GM21737 (cell line): ENCODE measurements around the gene TBC1D1.

ENCODE experiments used
- ATAC-seq: cut with Tn5 transposase; IDR thresholded peaks from one replicate; pipeline ENCODE4 v1.9.1; 2021; ENCODE audit warnings: mild to moderate bottlenecking, moderate library complexity; ENCODE audit not compliant: unreplicated experiment

The TBC1D1 gene

GRCh38 chr4:37989398-37990260 lies 98.7 kb downstream of the TBC1D1 start:
- ATAC-seq: no peak

GRCh38 chr4:37990731-37991245 lies 99.9 kb downstream of the TBC1D1 start:
- no peak for ATAC-seq

GRCh38 chr4:37991623-37992410 lies 100.9 kb downstream of the TBC1D1 start:
- no peak for ATAC-seq

- no peak for ATAC-seq
These were observed 102.9 kb downstream of the TBC1D1 start for GRCh38 chr4:37993806-37994205.

- ATAC-seq: no peak
These were observed 103.7 kb downstream of the TBC1D1 start for GRCh38 chr4:37994569-37994968.

GRCh38 chr4:37995299-37995821 lies 104.5 kb downstream of the TBC1D1 start:
- no peak for ATAC-seq

GRCh38 chr4:37995981-37996775 lies 105.3 kb downstream of the TBC1D1 start:
- ATAC-seq: no peak

GRCh38 chr4:37998226-37998625 lies 107.3 kb downstream of the TBC1D1 start:
- ATAC-seq: no peak

GRCh38 chr4:37999000-37999716 lies 108.3 kb downstream of the TBC1D1 start:
- ATAC-seq: no peak

- ATAC-seq: no peak
These were observed 109.1 kb downstream of the TBC1D1 start for GRCh38 chr4:37999965-38000364.

GRCh38 chr4:38001927-38002326 lies 111.0 kb downstream of the TBC1D1 start:
- no peak for ATAC-seq

- no peak for ATAC-seq
These were observed 111.7 kb downstream of the TBC1D1 start for GRCh38 chr4:38002451-38003071.

- no peak for ATAC-seq
These were observed 112.2 kb downstream of the TBC1D1 start for GRCh38 chr4:38003102-38003501.

GRCh38 chr4:38003628-38004027 lies 112.7 kb downstream of the TBC1D1 start:
- ATAC-seq: no peak

- ATAC-seq: no peak
These were observed 113.2 kb downstream of the TBC1D1 start for GRCh38 chr4:38004062-38004461.

GRCh38 chr4:38004887-38005286 lies 114.0 kb downstream of the TBC1D1 start:
- no peak for ATAC-seq

- no peak for ATAC-seq
These were observed 114.8 kb downstream of the TBC1D1 start for GRCh38 chr4:38005637-38006036.

GRCh38 chr4:38007645-38008044 lies 116.8 kb downstream of the TBC1D1 start:
- ATAC-seq: no peak

GRCh38 chr4:38008571-38009021 lies 117.7 kb downstream of the TBC1D1 start:
- no peak for ATAC-seq

GRCh38 chr4:38009421-38009820 lies 118.5 kb downstream of the TBC1D1 start:
- ATAC-seq: no peak
